ENCODE data around the gene RYR2.

RYR2 gene

DNA sequence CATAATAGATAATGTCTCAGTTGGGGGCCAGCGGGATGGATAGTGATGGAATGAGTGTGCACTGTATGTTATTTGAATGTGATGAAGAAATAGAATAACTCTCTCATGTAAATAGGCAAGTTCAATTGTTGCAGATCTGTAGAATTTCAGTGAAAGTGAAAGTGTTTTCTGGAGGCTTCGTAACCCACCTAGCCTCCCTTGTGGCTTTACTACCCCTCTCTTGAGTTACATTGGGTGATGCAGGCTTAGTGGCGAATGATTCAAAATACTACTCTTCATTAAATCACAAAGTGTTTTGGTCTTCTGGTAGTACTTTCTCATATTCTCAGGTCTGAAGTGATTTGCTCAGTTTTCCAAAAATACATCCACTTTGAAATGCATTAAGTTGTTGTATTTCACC is 436.9 kb downstream of the RYR2 start:
- no peak for DNase-seq

DNA sequence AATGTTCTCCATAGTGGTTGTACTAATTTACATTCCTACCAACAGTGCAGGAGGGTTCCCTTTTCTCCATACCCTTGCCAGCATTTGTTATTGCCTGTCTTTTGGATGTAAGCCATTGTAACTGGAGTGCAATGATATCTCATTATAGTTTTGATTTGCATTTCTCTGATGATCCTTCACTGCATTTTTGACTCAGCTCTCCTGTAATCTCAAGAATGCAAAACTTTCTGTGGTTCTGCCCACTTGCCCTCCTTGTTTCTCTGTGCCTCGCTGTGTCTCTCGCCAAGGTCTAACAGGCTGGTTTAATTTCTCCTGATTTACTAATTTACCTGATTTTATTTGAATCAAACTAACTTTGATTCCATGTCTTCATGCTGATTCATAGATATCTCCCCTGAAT is 440.8 kb downstream of the RYR2 start:
- no peak for DNase-seq

DNA sequence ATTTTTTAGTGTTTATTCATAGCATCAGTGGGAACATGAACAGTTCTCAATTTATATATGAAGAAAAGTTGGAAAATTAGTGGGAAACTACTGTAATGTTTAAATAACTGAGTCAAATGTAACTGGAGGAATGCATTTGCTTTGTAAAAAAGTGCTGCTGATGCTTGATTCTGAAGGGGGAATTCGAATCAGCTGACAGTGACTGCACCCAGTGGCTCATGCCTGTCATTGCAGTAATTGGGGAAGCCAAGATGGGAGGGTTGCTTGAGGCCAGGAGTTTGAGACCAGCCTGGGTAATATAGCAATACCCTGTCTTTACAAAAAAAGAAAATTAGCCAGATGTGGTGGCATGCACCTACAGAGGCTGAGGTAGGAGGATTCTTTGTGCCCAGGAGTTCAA is 450.4 kb downstream of the RYR2 start:
- no peak for DNase-seq

DNA sequence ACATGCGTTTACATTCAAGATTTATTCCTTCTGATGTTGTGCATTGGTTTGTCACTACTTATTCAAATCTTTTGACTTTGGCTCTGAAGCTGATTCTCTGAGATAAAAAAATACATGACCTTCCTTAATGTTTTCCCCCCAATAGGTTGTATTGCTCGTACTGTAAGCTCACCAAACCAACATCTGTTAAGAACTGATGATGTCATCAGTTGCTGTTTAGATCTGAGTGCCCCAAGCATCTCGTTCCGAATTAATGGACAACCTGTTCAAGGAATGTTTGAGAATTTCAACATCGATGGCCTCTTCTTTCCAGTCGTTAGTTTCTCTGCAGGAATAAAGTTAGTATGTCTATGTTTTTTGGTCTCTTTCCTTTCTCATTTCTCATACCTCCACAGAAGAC is 458.6 kb downstream of the RYR2 start:
- no peak for DNase-seq

DNA sequence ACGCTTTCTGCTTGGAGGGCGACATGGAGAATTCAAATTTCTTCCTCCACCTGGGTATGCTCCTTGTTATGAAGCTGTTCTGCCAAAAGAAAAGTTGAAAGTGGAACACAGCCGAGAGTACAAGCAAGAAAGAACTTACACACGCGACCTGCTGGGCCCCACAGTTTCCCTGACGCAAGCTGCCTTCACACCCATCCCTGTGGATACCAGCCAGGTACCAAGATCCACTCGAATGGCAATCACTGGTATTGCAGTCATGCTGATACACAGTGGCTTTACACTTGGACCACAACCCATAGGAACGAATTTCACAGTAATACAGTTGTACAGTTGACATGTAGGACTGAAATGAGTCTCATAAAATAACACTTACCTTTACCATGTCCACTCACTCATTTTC is 461.3 kb downstream of the RYR2 start:
- DNase-seq = no peak

DNA sequence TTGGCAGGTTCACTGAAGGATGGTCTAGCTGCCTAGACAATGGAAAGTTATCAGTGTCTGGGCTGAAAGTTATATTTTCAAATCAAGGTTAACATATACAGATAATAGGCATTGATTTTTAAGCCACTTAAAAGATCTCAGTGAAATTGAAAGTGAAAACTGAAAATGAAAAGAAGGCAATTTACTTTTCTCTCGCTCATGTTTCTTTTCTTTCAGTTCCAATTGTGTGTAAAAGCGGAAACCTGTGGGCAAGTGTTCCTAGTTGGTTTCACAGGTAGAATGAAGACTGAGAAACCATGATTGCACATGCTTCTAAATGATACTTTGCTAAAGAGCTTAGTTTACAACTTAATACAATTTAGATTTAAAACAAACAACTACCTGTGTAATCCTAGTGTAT is 465.0 kb downstream of the RYR2 start:
- DNase-seq = no peak

DNA sequence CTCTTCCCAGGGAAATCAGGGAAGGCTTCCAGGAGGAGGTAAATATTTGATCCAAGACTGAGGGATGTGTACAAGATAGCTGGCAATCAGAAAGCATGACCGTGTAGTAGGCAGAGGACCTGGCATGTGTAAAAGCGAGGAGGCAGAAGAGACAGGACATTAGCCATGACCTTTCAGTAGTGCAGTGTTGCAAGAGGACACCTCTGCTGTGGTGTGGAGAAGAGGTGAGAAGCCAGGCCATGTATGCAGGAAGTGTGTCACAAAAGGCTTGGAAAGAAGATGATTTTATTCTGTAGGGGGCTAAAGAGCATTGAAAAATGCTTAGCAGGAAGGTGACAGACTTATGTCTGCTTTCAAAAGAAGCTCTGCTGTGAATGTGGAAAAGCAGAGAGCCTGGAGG is 467.8 kb downstream of the RYR2 start:
- DNase-seq = no peak

DNA sequence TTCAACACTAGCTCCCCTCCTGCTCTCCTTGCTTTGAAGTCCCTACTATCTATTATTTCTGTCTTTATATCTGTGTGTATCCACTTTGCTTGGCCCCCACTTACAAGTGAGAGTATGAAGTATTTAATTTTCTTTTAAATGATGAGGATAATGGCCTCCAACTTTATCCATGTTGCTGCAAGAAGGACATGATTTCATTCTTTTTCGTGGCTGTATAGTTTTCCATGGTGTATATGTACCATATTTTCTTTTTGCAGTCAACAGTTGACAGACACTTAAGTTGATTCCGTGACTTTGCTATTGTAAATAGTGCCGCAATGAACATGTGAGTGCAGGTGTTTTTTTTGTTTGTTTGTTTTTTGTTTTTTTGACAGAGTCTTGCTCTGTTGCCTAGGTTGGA is 483.1 kb downstream of the RYR2 start:
- DNase-seq = no peak

DNA sequence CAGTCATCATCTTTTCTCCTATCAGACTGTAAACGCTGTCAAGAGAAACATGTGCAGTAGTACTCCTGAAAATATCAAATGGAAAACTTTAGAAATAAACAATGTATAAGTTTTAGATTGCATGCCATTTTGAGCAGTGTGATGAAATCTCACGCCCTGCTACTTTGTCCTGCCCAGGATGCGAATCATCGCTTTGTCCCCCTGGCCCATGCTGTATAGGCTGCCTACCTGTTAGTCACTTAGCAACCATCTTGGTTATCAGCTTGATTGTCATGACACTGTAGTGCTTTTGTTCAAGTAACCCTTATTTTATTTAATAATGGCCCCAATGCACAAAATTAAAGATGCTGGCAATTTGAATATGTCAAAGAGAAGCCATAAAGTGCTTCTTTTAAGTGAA is 485.8 kb downstream of the RYR2 start:
- no peak for DNase-seq

DNA sequence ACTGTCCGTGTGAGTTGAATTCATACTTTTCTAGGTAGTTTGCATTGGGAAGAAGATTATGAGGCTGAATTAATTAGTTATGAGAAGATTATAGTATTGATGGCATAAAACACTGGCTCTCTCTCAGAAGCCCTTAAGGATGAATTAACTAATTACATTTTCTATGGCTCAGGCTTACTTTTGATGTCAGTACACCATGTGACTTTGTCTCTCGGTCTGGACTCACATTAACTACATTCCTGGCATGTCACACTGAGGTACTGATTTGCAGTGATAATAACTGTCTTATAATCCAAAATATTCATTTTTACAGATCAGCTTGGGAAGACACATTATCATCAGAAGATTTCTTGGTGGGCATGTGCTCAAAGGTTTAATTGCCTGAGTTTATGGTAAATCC is 486.6 kb downstream of the RYR2 start:
- DNase-seq = no peak

DNA sequence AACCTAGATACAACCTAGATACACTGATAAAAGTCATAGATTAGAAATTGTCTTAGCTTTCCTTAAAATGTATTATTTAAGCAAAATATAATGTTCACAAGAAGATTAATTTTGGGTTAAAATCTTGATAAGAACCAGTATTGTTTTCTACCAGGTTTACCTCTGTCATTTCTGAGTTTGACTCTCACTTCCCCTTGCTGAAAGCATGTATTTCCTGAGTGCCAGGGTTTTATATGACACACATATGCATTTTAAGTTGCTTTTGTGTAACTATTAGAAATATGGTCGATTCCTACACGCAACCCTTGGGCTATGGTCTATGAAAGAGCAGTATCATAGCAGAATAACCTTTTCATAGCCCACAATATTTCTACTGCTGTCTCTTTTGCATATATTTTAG is 497.1 kb downstream of the RYR2 start:
- DNase-seq = no peak

DNA sequence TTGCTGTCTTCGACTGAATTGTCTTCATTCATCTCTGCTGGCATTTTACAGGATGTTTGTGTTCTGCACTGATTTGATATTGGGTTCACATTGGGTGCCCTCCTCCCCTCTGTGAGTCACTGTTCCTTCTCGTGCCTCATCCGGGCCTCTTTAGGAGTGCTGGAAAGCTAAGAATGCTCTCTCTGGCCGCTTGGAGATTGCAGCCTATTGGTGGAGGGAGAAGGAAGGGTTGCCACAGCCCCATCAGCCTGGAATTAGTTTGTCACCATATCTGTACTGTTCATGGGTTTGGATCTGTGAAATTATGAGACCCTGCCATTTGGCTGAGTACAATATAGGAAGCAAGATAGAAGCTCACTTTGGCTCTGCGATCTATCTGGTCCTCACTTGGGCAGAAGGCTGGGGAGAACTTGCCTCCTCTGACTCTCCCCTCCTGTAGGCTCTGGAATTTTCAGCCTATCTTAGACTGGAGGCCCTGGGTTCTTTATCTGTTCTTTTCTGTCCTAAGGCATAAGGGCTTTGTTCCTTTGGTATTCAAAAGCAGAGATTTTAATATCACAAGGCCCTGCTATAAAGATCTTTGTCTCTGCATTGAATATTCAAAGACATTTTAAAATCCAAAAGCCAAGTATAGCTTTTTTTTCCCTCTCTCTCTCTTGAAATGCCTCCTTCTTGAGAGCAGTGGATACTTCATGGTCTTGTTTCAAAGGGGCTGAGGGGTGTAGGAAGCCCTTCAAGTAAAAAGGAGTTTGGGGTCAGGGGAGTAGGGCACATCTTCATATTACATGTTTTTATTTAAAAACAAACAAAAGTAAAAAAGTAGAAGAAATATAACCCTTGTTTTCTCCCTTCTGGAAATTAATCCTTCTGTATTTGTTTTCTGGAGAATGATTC is 500.8 kb downstream of the RYR2 start:
- DNase-seq = no peak

DNA sequence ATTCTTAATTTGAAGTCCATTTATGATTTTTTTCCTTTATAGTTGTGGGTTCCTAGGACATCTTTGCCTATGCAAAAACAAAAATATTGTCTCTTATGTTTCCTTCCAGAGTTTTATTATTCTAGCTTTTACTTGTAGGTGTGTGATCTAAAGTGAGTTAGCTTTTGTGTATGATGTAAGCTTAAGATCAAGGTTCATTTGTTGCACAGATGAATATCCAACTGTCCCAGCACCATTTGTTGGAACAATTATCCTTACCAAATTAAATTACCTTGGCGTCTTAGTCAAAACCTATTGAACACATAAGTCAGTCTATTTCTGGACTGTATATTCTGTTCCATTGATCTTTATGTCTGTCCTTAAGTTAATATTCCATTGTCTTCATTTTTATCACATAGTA is 511.1 kb downstream of the RYR2 start:
- DNase-seq = no peak

DNA sequence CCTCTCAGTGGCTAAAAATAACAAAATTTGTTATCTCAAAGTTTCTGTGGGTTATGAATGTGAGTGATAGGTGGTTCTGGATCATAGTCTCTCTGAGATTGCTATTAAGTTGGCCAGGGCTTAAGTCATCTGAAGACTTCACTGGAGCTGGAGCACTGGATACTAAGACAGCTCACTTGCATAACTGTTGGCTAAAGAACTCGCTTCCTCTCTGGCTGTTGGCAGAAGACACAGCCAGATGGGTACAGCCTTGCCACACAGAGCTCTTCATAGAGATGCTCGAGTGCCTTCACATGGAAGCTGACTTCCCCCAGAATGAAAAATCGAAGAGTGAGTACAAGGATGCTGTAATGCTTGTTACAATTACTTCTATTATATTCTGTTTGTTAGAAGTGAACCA is 514.9 kb downstream of the RYR2 start:
- no peak for DNase-seq

DNA sequence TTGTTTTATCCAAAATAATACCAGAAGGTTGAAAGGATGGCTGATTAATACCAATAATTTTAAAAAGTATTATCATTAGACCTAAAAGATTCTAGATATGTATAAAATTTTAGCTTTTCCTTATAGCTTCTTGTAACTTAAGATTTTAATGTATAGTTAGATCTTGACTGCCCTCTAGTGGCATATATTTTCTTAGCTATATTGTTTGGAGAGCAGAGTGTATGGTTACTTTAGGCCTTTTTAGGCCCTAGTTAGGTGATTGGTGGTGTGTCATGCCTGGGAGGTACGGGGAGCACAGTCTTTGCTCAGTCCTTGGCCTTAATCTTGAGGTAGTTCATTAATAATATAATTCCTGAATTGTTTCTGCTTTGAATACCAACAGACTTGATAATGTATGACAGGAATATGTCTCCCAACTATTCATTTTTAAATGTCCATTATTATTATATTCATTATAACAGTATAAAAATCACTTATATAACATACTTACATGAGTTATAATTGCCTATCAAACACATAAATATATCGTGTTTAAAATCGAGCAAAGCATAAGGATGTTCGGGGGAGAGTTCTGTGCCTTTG is 520.3 kb downstream of the RYR2 start:
- DNase-seq = peak; percentile 52

DNA sequence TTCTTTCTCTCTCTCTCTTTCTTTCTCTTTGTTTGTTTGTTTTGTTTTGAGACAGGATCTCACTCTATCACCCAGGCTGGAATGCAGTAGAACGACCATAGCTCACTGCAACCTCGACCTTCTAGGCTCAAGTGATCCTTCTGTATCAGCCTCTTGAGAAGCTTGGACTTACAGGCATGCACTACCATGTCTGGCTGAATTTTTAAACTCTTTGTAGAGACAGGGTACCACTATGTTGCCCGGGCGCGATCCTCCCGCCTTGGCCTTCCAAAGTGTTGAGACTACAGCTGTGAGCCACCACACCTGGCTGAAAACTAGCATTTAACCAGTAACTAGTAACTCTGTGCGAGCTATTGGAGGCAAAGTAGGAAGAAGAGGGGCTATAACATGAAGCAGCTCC is 523.3 kb downstream of the RYR2 start:
- no peak for DNase-seq

DNA sequence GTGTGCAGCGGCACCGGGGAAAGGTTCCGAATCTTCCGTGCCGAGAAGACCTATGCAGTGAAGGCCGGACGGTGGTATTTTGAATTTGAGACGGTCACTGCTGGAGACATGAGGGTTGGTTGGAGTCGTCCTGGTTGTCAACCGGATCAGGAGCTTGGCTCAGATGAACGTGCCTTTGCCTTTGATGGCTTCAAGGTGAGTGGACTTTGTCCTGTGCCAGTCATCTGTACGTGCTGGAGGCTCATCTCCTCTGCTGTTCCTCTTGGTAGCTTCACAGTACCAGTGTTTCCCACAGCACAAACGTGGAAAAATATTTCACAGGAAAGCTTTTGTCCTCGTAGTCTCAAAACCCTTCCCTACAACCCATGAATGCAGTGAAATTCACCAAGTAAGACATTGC is 524.6 kb downstream of the RYR2 start:
- no peak for DNase-seq

DNA sequence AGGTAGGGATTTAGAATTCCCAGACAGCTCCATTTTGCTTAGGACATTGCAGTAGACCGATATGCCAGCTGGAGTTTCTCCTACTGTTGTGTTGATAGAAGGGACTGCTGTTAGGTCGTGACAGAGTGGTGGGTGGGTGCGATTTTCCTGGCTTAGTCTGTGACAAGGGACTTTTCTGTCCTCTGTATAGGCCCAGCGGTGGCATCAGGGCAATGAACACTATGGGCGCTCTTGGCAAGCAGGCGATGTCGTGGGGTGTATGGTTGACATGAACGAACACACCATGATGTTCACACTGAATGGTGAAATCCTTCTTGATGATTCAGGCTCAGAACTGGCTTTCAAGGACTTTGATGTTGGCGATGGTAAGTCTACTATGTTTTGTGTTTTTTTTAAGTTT is 527.0 kb downstream of the RYR2 start:
- no peak for DNase-seq

DNA sequence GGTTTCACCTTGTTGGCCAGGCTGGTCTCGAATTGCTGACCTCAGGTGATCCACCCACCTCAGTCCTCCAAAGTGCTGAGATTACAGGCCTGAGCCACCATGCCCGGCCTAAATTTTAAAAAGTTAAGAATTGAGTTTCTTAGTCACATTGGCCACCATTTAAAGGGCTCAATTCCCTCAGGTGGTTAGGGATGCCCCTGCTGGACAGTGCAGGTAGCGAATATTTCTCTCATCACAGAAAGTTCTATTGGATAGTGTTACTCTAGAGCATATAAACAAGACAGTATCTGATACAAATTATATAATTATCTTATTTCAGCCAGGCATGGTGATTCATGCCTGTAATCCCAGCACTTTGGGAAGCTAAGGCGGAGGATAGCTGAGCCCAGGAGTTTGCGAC is 528.5 kb downstream of the RYR2 start:
- DNase-seq = no peak

DNA sequence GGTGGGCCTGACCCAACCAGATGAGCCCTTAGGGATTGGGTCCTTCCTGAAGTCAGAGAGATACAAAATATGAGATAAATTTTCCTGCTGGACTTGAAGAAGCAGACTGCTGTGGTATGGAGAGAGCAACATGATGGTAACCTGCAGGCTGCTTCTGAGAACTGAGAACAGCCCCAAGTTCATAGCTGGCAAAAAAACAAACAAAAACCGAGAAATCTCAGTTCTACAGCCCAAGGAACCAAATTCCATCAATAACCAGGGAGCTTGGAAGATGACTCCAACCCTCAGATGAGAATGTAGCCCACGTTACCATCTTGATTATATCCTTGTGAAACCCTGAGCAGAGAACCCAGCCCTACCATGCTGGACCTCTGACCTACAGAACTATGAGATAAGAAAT is 532.6 kb downstream of the RYR2 start:
- no peak for DNase-seq

DNA sequence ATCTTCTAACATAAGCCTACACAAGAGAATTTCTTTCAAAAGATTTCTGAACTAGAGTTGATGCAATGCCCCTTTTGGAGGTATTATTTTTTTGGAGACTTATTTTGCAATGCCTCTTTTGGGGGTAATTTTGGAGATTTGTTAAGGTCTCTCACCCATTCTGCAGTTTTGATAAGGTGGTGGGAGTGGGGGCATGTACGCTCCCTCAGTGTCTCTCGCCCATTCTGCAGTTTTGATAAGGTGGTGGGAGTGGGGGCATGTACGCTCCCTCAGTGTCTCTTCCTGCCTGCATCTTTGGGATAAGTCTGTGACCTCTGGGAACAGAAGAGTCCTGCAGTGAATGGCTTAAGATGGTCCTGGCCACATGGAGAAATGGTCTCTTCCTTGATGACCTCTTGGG is 536.6 kb downstream of the RYR2 start:
- DNase-seq = no peak

DNA sequence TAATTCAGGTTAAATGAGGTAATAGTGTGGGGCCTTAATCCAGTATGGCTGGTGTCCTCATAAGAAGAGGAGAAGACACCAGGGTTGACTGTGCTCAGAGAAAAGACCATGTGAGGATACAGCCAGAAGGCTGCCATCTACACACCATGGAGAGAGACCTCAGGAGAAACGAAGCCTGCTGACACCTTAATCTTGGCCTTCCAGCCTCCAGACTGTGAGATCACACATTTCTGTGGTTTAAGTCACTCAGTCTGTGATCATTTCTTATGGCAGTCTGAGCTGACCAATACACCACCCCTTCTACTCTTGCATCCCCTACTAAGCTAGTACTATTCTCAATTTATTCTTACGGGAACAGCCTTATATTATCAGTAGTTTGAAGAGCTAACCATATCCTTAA is 538.7 kb downstream of the RYR2 start:
- no peak for DNase-seq

DNA sequence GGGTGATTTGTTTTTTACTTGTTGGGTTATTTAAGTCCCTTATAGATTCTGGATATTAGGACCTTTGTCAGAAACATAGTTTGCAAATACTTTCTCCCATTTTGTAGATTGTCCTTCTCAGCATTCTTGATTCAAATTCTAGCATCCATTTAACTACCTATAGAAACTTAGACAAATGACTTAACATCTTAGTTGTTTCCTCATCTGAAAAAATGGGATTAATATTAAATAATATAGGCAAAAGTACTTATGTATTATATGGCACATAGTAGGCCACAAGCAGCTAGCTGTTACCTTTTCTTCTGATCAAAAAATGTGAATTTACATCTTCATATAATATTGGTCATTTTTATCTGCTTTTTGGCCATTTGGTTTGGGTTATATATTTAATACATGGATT is 541.3 kb downstream of the RYR2 start:
- no peak for DNase-seq

DNA sequence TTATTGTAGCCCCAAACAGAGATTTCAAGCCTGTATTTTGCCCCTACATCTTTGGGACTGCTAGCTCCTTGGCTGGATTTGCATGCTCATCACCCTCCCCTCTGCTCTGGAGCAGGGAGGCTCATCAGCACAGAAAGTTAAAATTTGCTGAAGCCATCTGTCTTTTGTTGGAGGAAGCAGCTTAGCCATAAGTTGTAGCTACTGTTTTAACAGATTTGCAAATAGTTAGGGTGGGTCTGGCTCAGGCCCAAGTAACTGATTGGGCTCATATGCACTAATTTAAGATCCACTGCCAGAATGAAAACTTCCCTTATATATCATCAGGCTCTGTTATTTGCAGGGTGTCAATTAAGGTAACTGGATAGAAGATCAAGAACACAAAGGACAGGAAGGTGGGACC is 541.8 kb downstream of the RYR2 start:
- no peak for DNase-seq

DNA sequence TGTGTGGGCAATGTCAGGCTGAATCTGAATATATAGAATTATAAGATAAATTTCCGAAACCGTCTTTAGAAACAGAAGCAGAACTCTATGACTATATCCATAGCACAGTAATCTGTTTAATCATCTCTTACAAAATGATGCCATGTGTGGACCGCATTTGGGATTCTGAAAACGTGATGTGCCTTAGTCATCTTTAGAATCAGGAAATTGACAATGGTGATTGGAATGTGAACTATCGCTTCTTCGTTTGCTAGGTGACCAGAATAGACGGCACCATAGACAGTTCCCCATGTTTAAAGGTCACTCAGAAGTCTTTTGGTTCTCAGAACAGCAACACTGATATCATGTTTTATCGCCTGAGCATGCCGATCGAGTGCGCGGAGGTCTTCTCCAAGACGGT is 548.4 kb downstream of the RYR2 start:
- DNase-seq = no peak
